OCI-LY7 (cell line): Measurements from ENCODE around the gene KSR1. TPM values are rescaled to one million over a fixed set of nuclear protein-coding genes. Genes with fewer than 3 reads are reported as not detected.

ENCODE experiments used
- BruUV-seq: library from RNA; stranded (reverse); fragments of 400-500 nt; replicated peaks from 2 replicates; lab custom pipeline; 2021; lab: Mats Ljungman, UMichigan
- CTCF ChIA-PET: fragments of 300-600 bp; sonication (Branson Sonifier 250); formaldehyde crosslinking; loops from one replicate; lab custom pipeline; 2022; ENCODE audit warnings: antibody characterized with exemption; ENCODE audit not compliant: unreplicated experiment; lab: Charles Lee
- POLR2A ChIA-PET: fragments of 300-600 bp; sonication (Branson Sonifier 250); formaldehyde crosslinking; loops from one replicate; lab custom pipeline; 2022; ENCODE audit warnings: antibody characterized with exemption; lab: Charles Lee
- DNase-seq: peaks from one replicate; pipeline ENCODE4 v3.0.0-alpha.2; 2015; ENCODE audit warnings: low spot score
- H2AFZ ChIP-seq: fragments of 200-600 bp; sonication (generic), shearing (Covaris generic); 2 replicates; pipeline ENCODE4 v1.6.1; 2014; ENCODE audit warnings: mild to moderate bottlenecking, antibody characterized with exemption, low read length, moderate library complexity
- H3K27ac ChIP-seq: fragments of 200-600 bp; sonication (generic); 2 replicates; pipeline ENCODE4 v1.5.1; 2014; ENCODE audit warnings: mixed run types, low read depth, mild to moderate bottlenecking, moderate library complexity, low read length, inconsistent platforms; ENCODE audit not compliant: poor library complexity, severe bottlenecking
- H3K36me3 ChIP-seq: fragments of 200-600 bp; sonication (generic); 2 replicates; pipeline ENCODE4 v1.6.1; 2014; ENCODE audit warnings: mild to moderate bottlenecking, antibody characterized with exemption, low read length, moderate library complexity, mixed read lengths; ENCODE audit not compliant: insufficient read depth
- H3K4me1 ChIP-seq: fragments of 200-600 bp; sonication (generic); 2 replicates; pipeline ENCODE4 v1.5.1; 2014; ENCODE audit warnings: mild to moderate bottlenecking, low read length; ENCODE audit not compliant: insufficient read depth, poor library complexity, severe bottlenecking
- H3K4me2 ChIP-seq: fragments of 200-600 bp; sonication (generic); 2 replicates; pipeline ENCODE4 v1.6.1; 2014; ENCODE audit warnings: mild to moderate bottlenecking, low read length
- H3K4me3 ChIP-seq: fragments of 200-600 bp; sonication (generic); 2 replicates; pipeline ENCODE4 v1.5.1; 2014; ENCODE audit warnings: mild to moderate bottlenecking, low read depth, low read length; ENCODE audit not compliant: poor library complexity, severe bottlenecking
- H3K79me2 ChIP-seq: fragments of 200-600 bp; sonication (generic); 2 replicates; pipeline ENCODE4 v1.6.1; 2016; ENCODE audit warnings: low read depth, mild to moderate bottlenecking, low read length, moderate library complexity, mixed read lengths; ENCODE audit not compliant: insufficient read depth
- H3K9me2 ChIP-seq: fragments of 200-600 bp; sonication (generic); 2 replicates; pipeline ENCODE4 v1.6.1; 2016; ENCODE audit warnings: mild to moderate bottlenecking, low read length, mixed read lengths; ENCODE audit not compliant: insufficient read depth
- H3K9me3 ChIP-seq: fragments of 200-600 bp; sonication (generic); 2 replicates; pipeline ENCODE4 v1.6.1; 2014; ENCODE audit warnings: mild to moderate bottlenecking, mixed run types, low read length, mixed read lengths
- H4K20me1 ChIP-seq: fragments of 200-600 bp; sonication (generic); 2 replicates; pipeline ENCODE4 v1.6.1; 2014; ENCODE audit warnings: mild to moderate bottlenecking, antibody characterized with exemption, low read length, moderate library complexity, mixed read lengths; ENCODE audit not compliant: insufficient read depth
- CTCF ChIP-seq: fragments of 200-600 bp; sonication (generic); conservative IDR thresholded peaks from 2 replicates; pipeline ENCODE4 v1.5.1; 2014; ENCODE audit warnings: mild to moderate bottlenecking, antibody characterized with exemption, low read length, moderate library complexity, mixed read lengths
- EZH2phosphoT487 ChIP-seq: fragments of 200-600 bp; sonication (generic); IDR thresholded peaks from 2 replicates; pipeline ENCODE4 v1.6.1; 2018; ENCODE audit warnings: low read depth, borderline replicate concordance, mild to moderate bottlenecking, mixed run types, antibody characterized with exemption, low read length, moderate library complexity, mixed read lengths
- intact Hi-C: fragments of 100-400 bp; cut with micrococcal nuclease; formaldehyde crosslinking; loops from one replicate; pipeline ENCODE4 v1.10.0; 2022; ENCODE audit not compliant: unreplicated experiment
- total RNA-seq, 2 experiments: library from RNA; depleted of rRNA in 1 of 2; stranded (reverse); fragments of >200 nt in 1 of 2; shearing (Covaris generic) in 1 of 2; gene quantifications; 2 replicates each; pipeline ENCODE4 v1.2.3, GENCODE V29; 2014 to 2022

The KSR1 gene
- total RNA-seq, 2 experiments from 2014 or later: 2.2 to 4.1 TPM

- H3K9me2 ChIP-seq: no peaks in the 10 kb centered on the region
- CTCF ChIA-PET: no interaction called here
- H4K20me1 ChIP-seq: no peaks in the 10 kb centered on the region
- no peak for DNase-seq
- intact Hi-C loops: no loop called here
- no peaks in the 10 kb centered on the region for H3K4me1 ChIP-seq
- TF ChIP-seq EZH2phosphoT487 (no peak), CTCF (no peak)
- no peak overlapping the region for H3K27ac ChIP-seq
- no peaks in the 10 kb centered on the region for H3K36me3 ChIP-seq
- H3K9me3 ChIP-seq: no peaks in the 10 kb centered on the region
- no peak overlapping the region for H2AFZ ChIP-seq
- no peak overlapping the region for H3K4me3 ChIP-seq
- BruUV-seq: no TSS peak
- no peaks in the 10 kb centered on the region for H3K79me2 ChIP-seq
- H3K4me2 ChIP-seq: no peak overlapping the region
- POLR2A ChIA-PET: interaction anchor here (0.9 to 1.3 kb wide), 2 partner anchors 74 to 131 kb away, joined by 3 read pairs; no protein-coding TSS in a partner anchor
Measured at GRCh38 chr17:27573971-27574525, 117.8 kb downstream of the KSR1 start.

- Histone ChIP-seq H3K9me3 (no peaks in the 10 kb centered on the region), H3K4me2 (no peak overlapping the region), H3K9me2 (no peaks in the 10 kb centered on the region), H2AFZ (no peak overlapping the region), H3K4me3 (no peak overlapping the region), H3K27ac (no peak overlapping the region), H3K79me2 (no peaks in the 10 kb centered on the region), H4K20me1 (no peaks in the 10 kb centered on the region), H3K4me1 (no peaks in the 10 kb centered on the region), H3K36me3 (no peaks in the 10 kb centered on the region)
- TF ChIP-seq CTCF (no peak), EZH2phosphoT487 (no peak)
- ChIA-PET CTCF (no interaction called here), POLR2A (interaction anchor here (1.3 kb wide), 1 partner anchor 75 kb away, joined by 3 read pairs; no protein-coding TSS in a partner anchor)
- DNase-seq: no peak
- BruUV-seq: no TSS peak
- intact Hi-C loops: no loop called here
Measured at GRCh38 chr17:27575096-27575911, 119.1 kb downstream of the KSR1 start.

GRCh38 chr17:27575912-27576252 lies 119.6 kb downstream of the KSR1 start:
- no peak for TF ChIP-seq CTCF
- TF ChIP-seq EZH2phosphoT487: no peak
- H3K79me2 ChIP-seq: no peaks in the 10 kb centered on the region
- intact Hi-C loops: no loop called here
- no peak overlapping the region for H2AFZ ChIP-seq
- ChIA-PET CTCF (no interaction called here), POLR2A (no interaction called here)
- H3K36me3 ChIP-seq: no peaks in the 10 kb centered on the region
- no peaks in the 10 kb centered on the region for H3K9me3 ChIP-seq
- no peak overlapping the region for H3K27ac ChIP-seq
- no peaks in the 10 kb centered on the region for H3K9me2 ChIP-seq
- no peaks in the 10 kb centered on the region for H3K4me1 ChIP-seq
- no peak overlapping the region for H3K4me3 ChIP-seq
- BruUV-seq: no TSS peak
- H3K4me2 ChIP-seq: no peak overlapping the region
- no peak for DNase-seq
- H4K20me1 ChIP-seq: no peaks in the 10 kb centered on the region
